Caki2 (cell line): ENCODE measurements around the gene P2RY6. TPM values are rescaled to one million over a fixed set of nuclear protein-coding genes. Genes with fewer than 3 reads are reported as not detected.
"Not testable (repeated sequence)": the region's sequence is repeated elsewhere in the genome, so short reads cannot be mapped to it uniquely, and the experiment has no call there.

Experiments
- DNase-seq: peaks from one replicate; pipeline ENCODE4 v3.0.0-alpha.2; 2015; ENCODE audit warnings: low read depth
- in situ Hi-C: cut with HindIII; loops from 2 replicates; pipeline ENCODE4 v1.10.0; 2016; ENCODE audit warnings: low sequenced_read_pairs, low pct_unique_long_range_greater_than_20kb, mixed read lengths
- total RNA-seq: library from RNA; depleted of rRNA; stranded (reverse); fragments of >200 nt; shearing (Covaris generic); gene quantifications from 2 replicates; pipeline ENCODE4 v1.2.3, GENCODE V29; 2014; ENCODE audit warnings: low replicate concordance

Gene P2RY6
- total RNA-seq, 1 experiment from 2014 or later: not detected

DNA sequence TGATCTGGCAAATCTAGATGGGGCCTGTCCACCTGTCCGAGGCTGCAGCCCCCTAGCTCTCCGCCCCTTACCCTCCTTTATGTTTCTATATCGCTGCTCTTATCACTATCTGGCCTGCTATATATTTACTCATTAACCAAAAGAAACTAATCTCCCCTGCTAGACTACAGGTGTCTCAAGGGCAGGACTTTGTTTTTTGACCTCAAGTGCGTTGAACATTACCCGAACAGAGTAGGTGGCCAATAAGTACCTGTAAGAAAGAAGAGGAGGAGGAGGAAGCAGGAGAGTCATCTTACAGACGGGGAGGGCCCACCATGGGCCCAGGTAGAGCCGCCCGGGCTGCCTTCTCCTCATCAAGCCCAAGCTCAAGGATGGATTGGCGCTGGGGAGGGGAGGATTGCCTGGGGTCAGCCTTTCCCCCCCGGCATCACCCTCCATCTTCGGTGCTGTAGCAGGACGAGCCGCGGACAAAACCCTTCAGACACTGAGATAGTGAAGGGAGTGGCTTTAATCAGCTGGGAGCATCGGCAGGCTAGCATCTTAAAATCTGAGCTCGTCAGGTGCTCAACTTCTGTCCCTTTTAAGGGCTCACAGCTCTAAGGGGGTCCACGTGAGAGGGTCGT is 1.2 kb upstream of the P2RY6 start:
- no peak for DNase-seq
- in situ Hi-C loops: no loop called here

DNA sequence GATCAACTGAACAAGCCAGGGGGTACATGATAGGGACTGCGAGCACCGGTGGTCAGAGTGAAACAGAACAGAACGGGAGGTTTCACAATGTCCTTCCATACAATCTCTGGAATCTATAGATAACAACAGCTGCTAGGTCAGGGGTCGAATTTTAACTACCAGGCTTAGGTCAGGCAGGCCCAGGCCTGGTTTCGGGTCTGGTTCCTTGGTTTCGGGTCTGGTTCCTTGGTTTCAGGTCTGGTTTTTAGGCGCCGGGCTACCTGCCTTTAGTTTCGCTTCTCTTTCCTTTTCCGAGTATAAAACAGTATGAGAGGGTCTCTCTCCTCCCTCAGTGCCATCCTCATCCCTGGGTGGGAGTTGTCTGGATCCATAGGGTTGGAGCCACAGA is 666 bp upstream of the P2RY6 start:
- in situ Hi-C loops, DNase-seq: not testable (repeated sequence)

DNA sequence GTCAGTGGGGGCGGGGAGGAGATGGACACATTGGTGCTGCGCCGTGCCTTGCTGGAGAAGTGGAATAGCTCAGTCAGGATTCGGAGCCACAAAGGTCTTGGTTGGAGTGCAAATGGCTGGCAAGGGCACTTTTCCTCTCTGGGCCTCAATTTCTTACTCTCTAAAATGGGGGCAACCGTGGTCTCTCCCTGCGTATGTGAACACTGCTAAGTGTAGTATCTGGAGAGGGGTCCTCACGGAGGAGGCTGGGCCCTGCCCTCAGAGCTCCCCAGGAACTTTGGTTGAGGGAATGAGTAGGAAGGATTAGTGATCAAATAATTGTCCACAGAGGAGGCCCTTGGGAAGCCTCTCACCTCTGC is 521 bp downstream of the P2RY6 start:
- in situ Hi-C loops: no loop called here
- no peak for DNase-seq

DNA sequence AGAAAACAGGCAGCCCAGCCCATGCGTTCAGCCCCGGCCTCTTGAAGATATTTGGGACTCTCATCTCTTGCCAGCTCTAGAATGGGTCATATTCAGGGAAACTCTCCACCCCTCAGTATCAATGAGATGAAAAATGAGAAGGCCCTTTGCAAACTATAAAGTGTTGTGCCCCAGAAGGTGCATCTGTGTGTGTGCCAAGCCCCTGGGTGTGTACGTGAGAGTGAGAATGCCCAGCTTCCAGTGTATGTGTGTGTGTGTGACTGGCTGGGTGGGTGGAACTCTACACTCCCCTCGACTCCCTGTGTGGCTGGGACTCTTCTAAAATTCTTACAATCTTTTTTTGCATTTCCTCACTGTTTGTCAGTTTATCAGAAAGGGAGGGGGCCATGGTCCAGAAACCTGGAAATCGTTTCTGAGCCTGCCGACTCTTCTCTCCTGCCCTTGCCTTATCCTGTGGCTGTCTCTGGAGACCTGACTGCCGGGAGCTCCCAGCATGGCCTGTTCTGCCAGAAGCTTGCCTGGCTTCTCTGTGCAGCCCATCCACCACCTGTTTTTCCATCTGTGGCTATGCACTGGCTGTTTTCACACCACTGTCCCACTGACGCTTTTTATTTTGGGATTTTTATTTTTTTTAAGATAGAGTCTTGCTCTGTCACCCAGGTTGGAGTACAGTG is 1.2 kb downstream of the P2RY6 start:
- in situ Hi-C loops: no loop called here
- DNase-seq: no peak

- DNase-seq: not testable (repeated sequence)
Measured at GRCh38 chr11:73274191-73274590, 2.1 kb downstream of the P2RY6 start.

DNA sequence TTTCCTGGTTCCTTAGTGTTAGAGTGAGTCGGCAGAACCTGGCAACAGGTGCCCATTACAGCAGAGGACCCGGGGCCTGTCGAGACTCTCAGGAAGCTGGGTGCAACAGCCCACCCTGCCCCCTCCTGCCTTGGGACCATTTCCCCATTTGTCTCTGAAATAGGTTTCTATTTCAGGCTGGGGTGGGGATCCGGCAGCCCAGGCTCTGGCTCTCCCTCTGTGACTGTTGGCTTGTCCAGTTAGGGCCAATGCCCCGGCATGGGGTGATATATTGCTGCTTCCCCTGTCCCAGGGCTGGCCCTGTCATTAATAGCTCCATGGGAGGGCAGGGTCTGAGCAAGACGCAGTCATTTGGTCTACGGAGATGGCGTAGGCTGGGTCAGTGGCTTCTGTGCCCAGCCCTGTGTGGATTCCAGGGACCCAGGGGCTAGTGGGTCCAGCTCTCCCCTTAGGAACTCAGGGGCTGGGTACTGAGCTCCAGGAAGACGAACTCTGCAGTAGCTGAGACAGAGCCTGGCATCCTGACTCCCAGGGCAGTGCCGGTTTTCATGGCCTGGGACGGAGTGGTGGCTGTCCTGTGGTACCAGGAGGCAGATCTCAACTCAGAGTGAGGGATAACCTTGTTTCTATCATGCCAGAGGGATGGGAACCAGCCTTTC is 2.7 kb downstream of the P2RY6 start:
- DNase-seq: no peak

More at GRCh38 chr11:73274191-73274590, 2.1 kb downstream of the P2RY6 start:
- in situ Hi-C loops: not testable (repeated sequence)

GRCh38 chr11:73275381-73275750 is 3.2 kb downstream of the P2RY6 start:
- in situ Hi-C loops: no loop called here
- no peak for DNase-seq

More for the DNA sequence above, 2.7 kb downstream of the P2RY6 start:
- in situ Hi-C loops: no loop called here

DNA sequence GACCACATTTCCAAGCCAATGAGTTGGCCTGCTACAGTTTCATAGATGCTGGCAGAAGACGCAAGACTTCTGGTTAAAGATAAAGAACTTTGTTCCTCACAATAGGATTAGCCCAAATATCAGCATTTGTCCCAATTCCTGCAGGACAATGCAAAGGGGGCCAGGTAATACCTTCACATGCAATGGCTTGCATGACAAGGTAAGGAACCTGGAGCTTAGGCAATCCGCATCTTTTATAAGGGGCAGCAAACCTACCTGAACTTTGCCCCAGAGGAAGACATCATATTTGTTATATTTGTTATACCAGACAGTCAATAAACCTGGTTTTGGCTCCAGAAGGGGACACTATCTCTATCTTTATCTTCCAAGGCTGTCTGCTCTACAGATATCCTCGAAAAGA is 5.3 kb downstream of the P2RY6 start:
- in situ Hi-C loops: no loop called here
- no peak for DNase-seq

- no peak for DNase-seq
- in situ Hi-C loops: no loop called here
Measured at GRCh38 chr11:73280626-73281025, 8.5 kb downstream of the P2RY6 start.

- in situ Hi-C loops: no loop called here
- DNase-seq: no peak
Measured at GRCh38 chr11:73281201-73281741, 9.1 kb downstream of the P2RY6 start.

DNA sequence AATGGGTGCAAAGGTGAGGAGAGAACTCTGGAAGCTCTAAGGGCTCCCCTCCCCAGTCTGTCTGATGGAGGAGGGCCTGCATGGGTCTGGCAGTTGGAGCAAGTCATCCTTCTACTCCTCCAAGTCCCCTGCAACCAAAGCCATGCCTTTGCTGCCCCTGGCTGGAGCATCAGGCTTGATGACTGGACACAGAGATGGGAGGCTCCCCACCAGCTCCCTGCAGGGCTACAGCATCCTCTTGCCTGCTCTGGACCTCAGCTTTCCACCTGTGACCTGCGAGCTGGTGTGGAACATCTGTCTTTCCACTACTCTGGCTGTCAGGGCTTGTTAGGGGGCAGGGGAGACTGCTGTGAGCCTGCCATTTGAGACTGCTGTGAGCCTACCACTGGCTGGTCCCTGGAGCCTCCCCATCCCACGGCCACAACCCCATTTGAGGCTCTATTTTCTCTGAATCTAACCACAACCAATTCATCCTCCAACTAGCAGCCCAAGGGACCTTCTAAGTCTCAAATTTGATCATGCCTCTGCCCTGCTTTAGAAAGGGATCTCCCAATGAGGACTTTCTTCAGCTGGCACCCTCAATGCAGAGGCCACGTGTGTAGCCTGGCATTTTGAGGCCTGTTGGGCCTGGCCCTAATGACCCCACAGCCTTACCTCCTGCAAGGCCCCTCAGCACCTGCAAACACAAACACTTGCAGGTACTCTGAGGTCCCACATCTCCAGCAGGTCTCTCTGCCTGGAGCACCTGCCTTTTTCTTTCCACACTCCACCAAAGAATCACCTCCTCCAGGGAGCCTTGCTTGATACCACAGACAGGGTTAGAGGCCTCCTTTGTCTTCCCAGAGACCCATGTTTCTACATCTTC is 9.9 kb downstream of the P2RY6 start:
- DNase-seq: no peak
- in situ Hi-C loops: no loop called here

DNA sequence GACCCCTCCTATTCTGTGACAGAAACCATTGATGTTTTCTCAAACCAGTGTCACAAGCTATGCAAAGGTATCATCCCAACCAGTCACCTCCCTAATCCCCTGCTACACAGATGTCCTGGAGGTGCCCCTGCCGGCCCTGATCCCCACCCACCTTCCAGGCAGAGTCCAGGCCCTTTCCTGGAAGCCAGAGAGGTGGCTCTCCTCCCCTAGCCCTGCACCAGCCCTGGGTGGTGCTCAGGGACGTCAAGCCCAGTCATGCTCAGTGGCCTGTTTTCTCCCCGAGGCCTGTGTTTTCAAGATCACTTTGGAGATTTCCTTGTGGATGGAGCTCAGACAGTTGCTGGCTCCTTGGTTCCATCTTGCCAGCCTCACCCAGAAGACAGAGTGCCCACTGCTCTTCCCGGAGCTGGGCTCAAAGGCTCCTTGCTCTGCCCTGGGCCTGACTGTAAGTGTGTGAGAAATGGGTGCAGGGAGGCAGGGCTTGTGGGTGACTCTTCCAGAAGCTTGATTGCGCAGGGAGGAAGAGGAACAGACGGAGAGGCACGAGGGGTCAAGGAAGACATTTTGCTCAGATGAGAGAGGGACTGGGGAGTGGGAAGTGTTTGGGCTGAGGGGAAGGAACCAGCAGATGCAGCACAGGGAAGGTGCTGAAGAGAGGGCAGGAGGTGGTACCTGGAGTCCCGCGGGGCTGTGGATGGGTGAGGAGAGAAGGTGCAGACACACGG is 11.3 kb downstream of the P2RY6 start:
- no peak for DNase-seq
- in situ Hi-C loops: no loop called here

GRCh38 chr11:73284106-73284505 is 12.0 kb downstream of the P2RY6 start:
- in situ Hi-C loops: no loop called here
- DNase-seq: no peak

- in situ Hi-C loops: no loop called here
- DNase-seq: no peak
Measured at GRCh38 chr11:73285721-73286120, 13.6 kb downstream of the P2RY6 start.

DNA sequence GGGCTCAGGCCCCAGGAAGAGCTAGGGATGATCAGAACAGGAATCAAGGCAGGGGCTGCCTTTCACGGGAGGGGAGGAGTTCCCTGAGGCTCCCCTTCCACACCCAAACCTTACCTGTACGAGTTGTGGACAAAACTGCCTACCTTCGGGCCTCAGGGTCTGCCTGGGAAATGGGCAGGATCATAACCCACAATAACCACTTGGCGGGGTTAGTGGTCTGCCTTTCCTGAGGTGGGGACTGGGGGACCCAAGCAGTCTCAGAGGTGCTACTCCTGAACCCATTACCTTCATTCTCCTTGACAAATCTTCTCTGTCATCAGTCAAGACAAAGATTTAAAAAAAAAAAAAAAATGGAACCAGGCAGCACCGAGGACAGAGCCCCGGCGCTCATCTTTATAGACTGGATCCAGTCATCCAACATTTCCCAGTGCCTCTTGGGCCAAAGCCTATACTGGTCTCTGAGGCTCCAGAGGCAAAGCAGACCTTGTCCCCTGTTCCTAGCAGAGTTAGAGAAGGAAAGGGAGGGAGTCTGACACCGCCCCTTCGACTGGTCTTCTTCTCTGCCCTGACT is 14.2 kb downstream of the P2RY6 start:
- DNase-seq: no peak
- in situ Hi-C loops: no loop called here

- DNase-seq: no peak
- in situ Hi-C loops: no loop called here
Measured at GRCh38 chr11:73287400-73288101, 15.4 kb downstream of the P2RY6 start.

- in situ Hi-C loops: no loop called here
Measured at GRCh38 chr11:73288192-73288872, 16.2 kb downstream of the P2RY6 start.

More at GRCh38 chr11:73288192-73288872, 16.2 kb downstream of the P2RY6 start:
- DNase-seq: no peak
